IMR-90 (cell line): Measurements from ENCODE around the gene ABT1.
"Not testable (repeated sequence)": the region's sequence is repeated elsewhere in the genome, so short reads cannot be mapped to it uniquely, and the experiment has no call there.

ENCODE experiments used
- CTCF ChIP-seq: conservative IDR thresholded peaks from 2 replicates; pipeline ENCODE4 v1.5.1; 2012; ENCODE audit warnings: mild to moderate bottlenecking, low read depth, low read length, improper control_type of control experiment
- POLR2A ChIP-seq: IDR thresholded peaks from 2 replicates; pipeline ENCODE4 v1.6.1; 2012; ENCODE audit warnings: mild to moderate bottlenecking, low read depth, low read length

DNA sequence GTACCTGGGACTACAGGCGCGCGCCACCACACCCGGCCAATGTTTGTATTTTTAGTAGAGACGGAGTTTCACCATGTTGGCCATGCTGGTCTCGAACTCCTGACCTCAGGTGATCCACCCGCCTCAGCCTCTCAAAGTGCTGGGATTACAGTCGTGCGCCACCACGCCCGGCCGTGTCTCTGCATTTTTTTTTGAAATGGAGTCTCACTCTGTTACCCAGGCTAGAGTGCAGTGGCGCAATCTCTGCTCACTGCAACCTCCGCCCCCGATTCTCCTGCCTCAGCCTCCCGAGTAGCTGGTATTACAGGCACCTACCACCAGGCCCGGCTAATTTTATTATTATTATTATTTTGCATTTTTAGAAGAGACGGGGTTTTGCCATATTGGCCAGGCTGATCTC, 49.4 kb upstream of the ABT1 start:
- not testable (repeated sequence) for TF ChIP-seq CTCF, POLR2A
